ENCODE measurements around the gene F10.
"Not testable (repeated sequence)": the region's sequence is repeated elsewhere in the genome, so short reads cannot be mapped to it uniquely, and the experiment has no call there.

Gene F10

DNA sequence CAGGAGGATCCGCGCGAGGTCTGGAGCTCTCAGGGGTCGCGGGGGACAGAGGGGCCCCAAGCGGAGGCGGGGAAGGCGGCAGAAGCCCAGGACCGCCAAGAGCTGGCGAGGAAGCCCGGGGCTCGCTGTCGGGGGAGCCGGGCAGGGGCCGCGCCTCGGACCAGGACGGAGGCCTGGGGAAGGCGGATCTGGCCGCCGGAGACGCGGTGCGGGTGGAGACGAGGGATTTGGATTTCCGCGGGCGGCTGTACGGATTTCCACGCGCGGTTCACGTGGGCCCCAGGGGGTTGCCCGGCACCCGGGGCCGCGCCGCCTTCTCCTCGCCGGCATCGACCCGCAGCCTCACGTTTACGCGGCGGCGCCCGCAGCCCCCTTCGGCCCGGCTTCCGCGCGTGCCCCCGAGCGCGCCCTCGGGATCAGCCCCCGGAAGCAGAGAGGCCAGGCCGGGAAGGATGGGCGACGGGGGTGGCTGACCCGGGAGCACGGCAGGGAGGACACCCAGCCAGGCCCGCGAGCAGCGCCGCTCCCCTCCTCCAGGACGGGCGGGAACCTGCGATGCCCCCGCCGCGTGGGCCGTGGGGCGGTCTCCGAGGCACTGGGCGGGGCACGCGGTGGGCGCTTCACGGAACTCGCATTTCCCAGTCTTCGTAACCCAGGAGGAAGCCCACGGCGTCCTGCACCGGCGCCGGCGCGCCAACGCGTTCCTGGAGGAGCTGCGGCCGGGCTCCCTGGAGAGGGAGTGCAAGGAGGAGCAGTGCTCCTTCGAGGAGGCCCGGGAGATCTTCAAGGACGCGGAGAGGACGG lies 12.3 kb upstream of the F10 start:
- Histone ChIP-seq H3K9ac (ENCODE audit: insufficient read length, low read depth) (no peak overlapping the region), H3K27me3 (ENCODE audit: insufficient read depth, insufficient read length) (no peaks in the 10 kb centered on the region), H3K4me3 (ENCODE audit: insufficient read length, low read depth) (no peak overlapping the region), H3K36me3 (ENCODE audit: insufficient read depth, insufficient read length, low read length) (no peaks in the 10 kb centered on the region), H3K9me3 (ENCODE audit: insufficient read depth, low read length) (no peaks in the 10 kb centered on the region; the same call in 1 of the 2 replicates), H3K4me1 (ENCODE audit: insufficient read depth, insufficient read length) (no peaks in the 10 kb centered on the region)
- TF ChIP-seq SUZ12 (IDR thresholded peaks at IDR 0.05; ENCODE audit: extremely low read depth, insufficient read depth, insufficient read length) (no peak), ZNF274 (IDR thresholded peaks at IDR 0.05; ENCODE audit: low read depth, low read length) (no peak), YY1 (IDR thresholded peaks at IDR 0.05; ENCODE audit: insufficient read depth, insufficient read length) (no peak)
- DNase-seq (ENCODE audit: low read depth, low spot score): no peak

DNA sequence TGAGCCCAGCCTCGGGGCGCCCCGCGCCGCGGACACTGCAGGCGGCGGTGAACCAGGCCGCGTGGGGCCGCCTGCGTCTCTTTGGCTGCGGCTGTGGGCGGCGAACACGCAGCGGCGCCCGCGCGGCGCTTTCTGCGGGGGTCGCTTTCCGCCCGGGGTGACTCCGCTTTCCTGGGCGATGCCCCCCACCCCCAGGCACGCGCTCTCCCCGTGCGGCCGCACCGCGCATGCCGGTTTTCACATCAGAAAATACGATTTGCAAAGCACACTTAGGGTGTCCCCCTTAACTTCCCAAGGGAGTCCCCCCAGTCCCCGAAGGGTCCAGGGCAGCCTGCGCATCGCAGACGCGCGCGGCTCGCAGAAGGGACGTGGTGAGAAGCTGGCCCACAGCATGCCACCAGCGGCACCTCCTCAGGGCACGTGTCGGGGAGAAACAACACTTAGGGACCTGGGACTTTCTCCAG lies 11.7 kb upstream of the F10 start:
- TF ChIP-seq SUZ12 (IDR thresholded peaks at IDR 0.05; ENCODE audit: extremely low read depth, insufficient read depth, insufficient read length): no peak
- TF ChIP-seq ZNF274 (IDR thresholded peaks at IDR 0.05; ENCODE audit: low read depth, low read length): no peak
- TF ChIP-seq YY1 (IDR thresholded peaks at IDR 0.05; ENCODE audit: insufficient read depth, insufficient read length): no peak
- Histone ChIP-seq H3K4me3 (ENCODE audit: insufficient read length, low read depth) (no peak overlapping the region), H3K9ac (ENCODE audit: insufficient read length, low read depth) (no peak overlapping the region), H3K36me3 (ENCODE audit: insufficient read depth, insufficient read length, low read length) (no peaks in the 10 kb centered on the region), H3K4me1 (ENCODE audit: insufficient read depth, insufficient read length) (no peaks in the 10 kb centered on the region), H3K9me3 (ENCODE audit: insufficient read depth, low read length) (no peaks in the 10 kb centered on the region; the same call in 1 of the 2 replicates), H3K27me3 (ENCODE audit: insufficient read depth, insufficient read length) (no peaks in the 10 kb centered on the region)
- DNase-seq (ENCODE audit: low read depth, low spot score): no peak

DNA sequence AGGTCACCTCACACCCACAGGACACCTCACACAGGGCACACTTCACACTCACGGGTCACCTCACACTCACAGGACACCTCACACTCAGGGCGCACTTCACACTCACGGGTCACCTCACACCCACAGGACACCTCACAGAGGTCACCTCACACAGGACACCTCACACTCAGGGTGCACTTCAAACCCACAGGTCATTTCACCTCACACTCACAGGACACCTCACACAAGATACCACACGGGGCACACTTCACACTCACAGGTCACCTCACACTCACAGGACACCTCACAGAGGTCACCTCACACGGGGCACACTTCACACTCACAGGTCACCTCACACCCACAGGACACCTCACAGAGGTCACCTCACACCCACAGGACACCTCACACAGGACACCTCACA lies 10.8 kb upstream of the F10 start:
- not testable (repeated sequence) for H3K9me3 ChIP-seq (ENCODE audit: insufficient read depth, low read length); DNase-seq (ENCODE audit: low read depth, low spot score); H3K9ac ChIP-seq (ENCODE audit: insufficient read length, low read depth); H3K36me3 ChIP-seq (ENCODE audit: insufficient read depth, insufficient read length, low read length); H3K4me1 ChIP-seq (ENCODE audit: insufficient read depth, insufficient read length); H3K4me3 ChIP-seq (ENCODE audit: insufficient read length, low read depth); H3K27me3 ChIP-seq (ENCODE audit: insufficient read depth, insufficient read length)

DNA sequence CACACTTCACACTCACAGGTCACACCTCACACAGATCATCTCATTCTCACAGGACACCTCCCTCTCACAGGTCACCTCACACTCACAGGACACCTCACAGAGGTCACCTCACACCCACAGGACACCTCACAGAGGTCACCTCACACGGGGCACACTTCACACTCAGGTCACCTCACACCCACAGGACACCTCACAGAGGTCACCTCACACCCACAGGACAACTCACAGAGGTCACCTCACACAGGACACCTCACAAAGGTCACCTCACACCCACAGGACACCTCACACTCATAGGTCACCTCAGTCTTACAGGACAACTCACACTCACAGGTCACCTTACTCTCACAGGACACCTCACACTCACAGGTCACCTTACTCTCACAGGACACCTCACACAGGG lies 10.1 kb upstream of the F10 start:
- H3K9me3 ChIP-seq (ENCODE audit: insufficient read depth, low read length); H3K4me1 ChIP-seq (ENCODE audit: insufficient read depth, insufficient read length); H3K9ac ChIP-seq (ENCODE audit: insufficient read length, low read depth); H3K36me3 ChIP-seq (ENCODE audit: insufficient read depth, insufficient read length, low read length); H3K27me3 ChIP-seq (ENCODE audit: insufficient read depth, insufficient read length); DNase-seq (ENCODE audit: low read depth, low spot score); H3K4me3 ChIP-seq (ENCODE audit: insufficient read length, low read depth): not testable (repeated sequence)

DNA sequence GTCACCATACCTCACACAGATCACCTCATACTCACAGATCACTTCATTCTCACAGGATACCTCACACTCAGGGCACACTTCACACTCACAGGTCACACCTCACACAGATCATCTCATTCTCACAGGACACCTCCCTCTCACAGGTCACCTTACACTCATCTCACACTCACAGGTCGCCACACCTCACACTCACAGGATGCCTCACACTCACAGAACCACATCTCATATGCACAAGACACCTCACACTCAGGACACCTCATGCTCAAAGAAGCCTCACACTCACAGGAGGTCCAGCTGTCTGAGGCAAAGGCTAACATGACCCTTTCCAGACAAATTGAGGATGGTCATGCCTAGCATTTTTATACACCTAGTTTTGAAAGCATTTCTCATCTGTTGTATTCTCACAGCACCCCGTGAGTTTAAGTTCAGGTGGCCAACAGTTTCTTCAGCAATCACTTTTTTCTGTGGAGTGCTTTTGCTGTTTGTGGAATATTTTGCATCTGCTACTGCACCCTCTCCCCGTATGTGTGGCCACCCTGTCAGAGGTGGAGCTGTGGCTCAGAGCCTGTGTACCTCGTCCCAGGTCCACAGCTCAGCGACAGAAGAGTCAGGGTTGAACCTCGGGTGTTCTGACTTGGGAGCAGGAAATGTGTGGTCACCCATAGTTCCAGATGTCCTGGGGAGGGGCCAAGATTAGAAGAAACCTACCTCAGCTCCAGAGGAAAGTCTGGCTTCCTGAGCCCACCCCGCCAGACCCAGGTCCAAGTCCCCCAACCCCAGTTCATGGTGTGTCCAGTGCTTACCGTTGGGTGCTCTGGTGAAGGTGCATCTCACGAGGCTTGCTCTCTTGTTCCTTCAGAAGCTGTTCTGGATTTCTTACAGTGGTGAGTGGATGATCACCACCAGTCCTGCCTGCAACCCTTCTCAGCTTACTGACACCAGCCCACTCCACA lies 9.4 kb upstream of the F10 start:
- no peaks in the 10 kb centered on the region for H3K36me3 ChIP-seq (ENCODE audit: insufficient read depth, insufficient read length, low read length)
- DNase-seq (ENCODE audit: low read depth, low spot score): no peak
- H3K4me3 ChIP-seq (ENCODE audit: insufficient read length, low read depth): no peak overlapping the region
- H3K4me1 ChIP-seq (ENCODE audit: insufficient read depth, insufficient read length): no peaks in the 10 kb centered on the region
- no peaks in the 10 kb centered on the region for H3K27me3 ChIP-seq (ENCODE audit: insufficient read depth, insufficient read length)
- TF ChIP-seq SUZ12 (IDR thresholded peaks at IDR 0.05; ENCODE audit: extremely low read depth, insufficient read depth, insufficient read length) (no peak), YY1 (IDR thresholded peaks at IDR 0.05; ENCODE audit: insufficient read depth, insufficient read length) (no peak), ZNF274 (IDR thresholded peaks at IDR 0.05; ENCODE audit: low read depth, low read length) (no peak)
- H3K9me3 ChIP-seq (ENCODE audit: insufficient read depth, low read length): no peaks in the 10 kb centered on the region; the same call in 1 of the 2 replicates
- no peak overlapping the region for H3K9ac ChIP-seq (ENCODE audit: insufficient read length, low read depth)

DNA sequence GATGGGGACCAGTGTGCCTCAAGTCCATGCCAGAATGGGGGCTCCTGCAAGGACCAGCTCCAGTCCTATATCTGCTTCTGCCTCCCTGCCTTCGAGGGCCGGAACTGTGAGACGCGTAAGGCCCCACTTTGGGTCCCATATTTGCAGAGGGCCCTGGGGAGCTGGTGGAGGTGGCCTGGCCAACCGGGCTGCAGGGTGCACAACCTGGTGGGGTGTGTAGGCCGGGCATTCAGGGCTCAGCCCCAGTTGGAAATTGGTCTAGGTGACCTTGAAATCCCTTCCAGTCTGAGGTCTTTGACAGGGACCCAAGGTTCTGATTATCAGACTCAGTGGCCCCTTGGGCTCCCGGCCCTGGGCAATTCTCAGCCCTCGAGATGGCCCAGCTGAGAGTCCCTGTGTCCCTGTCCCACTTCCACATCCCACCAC lies 8.7 kb upstream of the F10 start:
- Histone ChIP-seq H3K27me3 (ENCODE audit: insufficient read depth, insufficient read length) (no peaks in the 10 kb centered on the region), H3K4me1 (ENCODE audit: insufficient read depth, insufficient read length) (no peaks in the 10 kb centered on the region), H3K4me3 (ENCODE audit: insufficient read length, low read depth) (no peak overlapping the region), H3K9me3 (ENCODE audit: insufficient read depth, low read length) (no peaks in the 10 kb centered on the region; the same call in 1 of the 2 replicates), H3K9ac (ENCODE audit: insufficient read length, low read depth) (no peak overlapping the region), H3K36me3 (ENCODE audit: insufficient read depth, insufficient read length, low read length) (no peaks in the 10 kb centered on the region)
- DNase-seq (ENCODE audit: low read depth, low spot score): no peak
- TF ChIP-seq YY1 (IDR thresholded peaks at IDR 0.05; ENCODE audit: insufficient read depth, insufficient read length): no peak
- no peak for TF ChIP-seq SUZ12 (IDR thresholded peaks at IDR 0.05; ENCODE audit: extremely low read depth, insufficient read depth, insufficient read length)
- no peak for TF ChIP-seq ZNF274 (IDR thresholded peaks at IDR 0.05; ENCODE audit: low read depth, low read length)

Data from NT2/D1 (cell line).